ENCODE results near the gene PRKCZ.
A peak's percentile ranks its signal among the peaks of the same experiment; 100 is the strongest.

The PRKCZ gene

DNA sequence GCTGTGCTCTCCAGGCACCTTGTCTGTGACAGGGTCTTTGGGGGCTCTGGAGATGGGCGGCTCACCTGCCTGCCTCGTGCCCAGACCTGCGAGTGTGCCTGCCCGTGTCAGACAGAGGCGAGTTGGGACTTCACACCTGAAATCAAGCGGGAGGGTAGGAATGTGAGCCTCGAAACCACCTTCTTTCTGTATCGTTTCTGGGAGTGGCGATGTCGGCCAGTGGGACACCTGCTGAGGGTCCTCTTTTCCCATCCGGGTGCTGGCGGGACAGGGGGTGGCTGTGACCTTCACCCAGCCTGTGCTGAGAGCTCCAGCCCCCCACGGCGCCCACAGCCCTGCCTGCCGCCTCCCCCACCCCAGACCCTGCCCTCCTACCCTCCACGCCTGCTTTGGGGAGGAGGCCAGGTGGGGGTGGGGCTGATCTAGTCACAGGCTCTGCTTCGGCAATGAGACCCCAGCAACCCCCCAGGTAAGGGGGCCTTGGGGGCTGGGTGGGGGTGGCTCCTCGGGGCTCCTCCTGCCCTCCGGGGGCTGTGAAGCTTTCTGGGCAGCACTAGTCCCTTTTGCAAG is 160.0 kb downstream of the PRKCZ start:
- Mint-ChIP-seq H3K27me3 (ENCODE audit: low read depth) (no peaks in the 10 kb centered on the region), H3K27ac (peak overlapping the region; percentile 80 to 88 (median 84))
- TF ChIP-seq, protein P1, sequence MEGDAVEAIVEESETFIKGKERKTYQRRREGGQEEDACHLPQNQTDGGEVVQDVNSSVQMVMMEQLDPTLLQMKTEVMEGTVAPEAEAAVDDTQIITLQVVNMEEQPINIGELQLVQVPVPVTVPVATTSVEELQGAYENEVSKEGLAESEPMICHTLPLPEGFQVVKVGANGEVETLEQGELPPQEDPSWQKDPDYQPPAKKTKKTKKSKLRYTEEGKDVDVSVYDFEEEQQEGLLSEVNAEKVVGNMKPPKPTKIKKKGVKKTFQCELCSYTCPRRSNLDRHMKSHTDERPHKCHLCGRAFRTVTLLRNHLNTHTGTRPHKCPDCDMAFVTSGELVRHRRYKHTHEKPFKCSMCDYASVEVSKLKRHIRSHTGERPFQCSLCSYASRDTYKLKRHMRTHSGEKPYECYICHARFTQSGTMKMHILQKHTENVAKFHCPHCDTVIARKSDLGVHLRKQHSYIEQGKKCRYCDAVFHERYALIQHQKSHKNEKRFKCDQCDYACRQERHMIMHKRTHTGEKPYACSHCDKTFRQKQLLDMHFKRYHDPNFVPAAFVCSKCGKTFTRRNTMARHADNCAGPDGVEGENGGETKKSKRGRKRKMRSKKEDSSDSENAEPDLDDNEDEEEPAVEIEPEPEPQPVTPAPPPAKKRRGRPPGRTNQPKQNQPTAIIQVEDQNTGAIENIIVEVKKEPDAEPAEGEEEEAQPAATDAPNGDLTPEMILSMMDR (IDR thresholded peaks at IDR 0.05; ENCODE audit: unreplicated experiment in 3 of 3), result no peak

DNA sequence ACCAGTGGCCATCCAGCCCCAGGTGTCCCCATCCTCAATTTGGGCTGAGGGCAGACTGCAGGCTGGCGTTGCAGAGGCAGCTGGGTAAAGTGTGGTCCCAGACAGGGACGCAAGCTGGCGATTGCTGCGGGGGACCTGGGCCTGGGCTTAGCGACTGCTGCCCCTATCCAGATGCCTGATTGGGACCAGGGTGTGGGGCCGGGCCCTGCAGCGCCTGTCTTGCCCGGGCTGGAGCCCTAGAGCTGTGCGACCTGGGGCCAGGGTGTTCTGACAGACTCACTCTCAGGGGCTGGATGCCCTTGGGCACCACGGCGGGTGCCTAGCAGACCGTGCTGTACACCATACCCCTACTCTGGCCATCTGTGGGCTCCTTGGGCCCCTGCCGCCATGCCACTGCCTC is 160.6 kb downstream of the PRKCZ start:
- H3K9me3 Mint-ChIP-seq, result no peaks in the 10 kb centered on the region
- H3K4me1 Mint-ChIP-seq, result peaks cover 52% of the 10 kb centered on the region
- no peak overlapping the region for H3K27ac Mint-ChIP-seq
- TF ChIP-seq, protein P1 (IDR thresholded peaks at IDR 0.05; ENCODE audit: unreplicated experiment in 3 of 3), result no peak
- no peaks in the 10 kb centered on the region for H3K36me3 Mint-ChIP-seq (ENCODE audit: low read depth)
- no peak overlapping the region for H3K4me3 Mint-ChIP-seq
- no peaks in the 10 kb centered on the region for H3K27me3 Mint-ChIP-seq (ENCODE audit: low read depth)

More for the DNA sequence above, 160.0 kb downstream of the PRKCZ start:
- no peaks in the 10 kb centered on the region for H3K9me3 Mint-ChIP-seq
- H3K4me1 Mint-ChIP-seq, result peaks cover 52% of the 10 kb centered on the region
- H3K36me3 Mint-ChIP-seq (ENCODE audit: low read depth), result no peaks in the 10 kb centered on the region
- H3K4me3 Mint-ChIP-seq, result no peak overlapping the region

DNA sequence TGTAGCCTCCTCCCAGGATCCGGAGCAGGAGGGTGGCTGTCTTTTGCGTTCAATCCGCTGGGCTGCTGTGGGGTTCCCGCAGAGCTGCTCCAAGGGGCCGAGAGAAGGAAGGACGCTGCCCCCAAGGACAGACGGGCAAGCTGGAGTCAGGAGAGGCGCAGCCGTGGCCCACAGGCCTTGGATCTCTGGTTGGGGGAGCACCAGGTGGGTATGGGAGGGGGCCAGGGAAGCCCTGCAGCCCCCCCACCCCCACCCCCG is 162.0 kb downstream of the PRKCZ start:
- TF ChIP-seq, protein P1 (IDR thresholded peaks at IDR 0.05; ENCODE audit: unreplicated experiment in 3 of 3), result no peak
- Mint-ChIP-seq H3K27me3 (ENCODE audit: low read depth) (no peaks in the 10 kb centered on the region), H3K4me3 (peak overlapping the region; percentile 32 to 71 (median 57))

DNA sequence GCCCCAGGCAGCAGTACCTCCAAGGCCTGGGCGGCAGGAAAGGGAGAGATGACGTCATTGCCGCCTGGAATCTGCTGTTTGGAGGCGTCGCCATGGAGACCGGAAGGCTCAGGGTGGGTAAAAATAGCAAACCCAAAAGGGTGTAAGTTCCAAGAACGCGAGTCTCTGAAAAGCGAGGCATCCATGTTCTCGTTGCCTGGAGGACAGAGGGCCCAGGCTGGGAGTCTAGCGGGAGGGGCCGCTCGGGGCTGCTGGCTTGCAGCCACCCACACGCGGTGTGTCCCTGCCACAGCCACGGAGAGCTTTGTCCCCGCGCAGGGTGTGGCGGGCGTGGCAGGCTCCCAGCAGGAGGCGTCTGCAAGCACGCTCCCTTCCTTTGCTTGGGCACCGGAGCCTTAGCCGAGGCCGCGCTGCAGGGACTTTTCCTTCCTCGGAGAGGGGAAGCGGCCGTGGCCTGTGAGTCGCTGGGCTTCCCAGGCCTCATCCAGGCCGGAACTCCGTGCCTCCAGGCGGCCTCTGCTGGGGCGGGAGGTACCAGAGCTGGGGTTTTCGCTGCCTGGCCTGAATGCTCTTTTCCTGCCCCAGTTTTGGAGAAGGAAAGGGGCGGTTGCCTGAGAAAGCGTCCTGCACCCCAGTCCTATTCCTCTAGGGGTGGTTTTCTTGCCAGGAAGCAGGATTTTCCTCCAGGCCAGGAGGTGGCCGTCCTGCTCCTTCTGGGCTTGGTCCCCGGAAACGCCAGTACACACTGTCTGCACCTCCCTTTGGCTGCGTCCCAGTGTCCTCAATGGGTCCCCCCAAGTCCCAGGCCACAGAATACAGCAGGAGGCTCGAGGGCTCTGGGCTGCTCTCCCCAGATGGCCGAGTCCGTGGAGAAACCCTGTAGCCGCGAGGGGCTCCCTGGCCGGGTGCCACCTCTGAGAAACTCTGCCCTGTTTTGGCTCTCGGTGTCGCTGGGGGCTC is 162.6 kb downstream of the PRKCZ start:
- peaks cover 36% of the 10 kb centered on the region for H3K4me1 Mint-ChIP-seq
- no peaks in the 10 kb centered on the region for H3K9me3 Mint-ChIP-seq

More for the DNA sequence above, 162.0 kb downstream of the PRKCZ start:
- Mint-ChIP-seq H3K27ac (peak overlapping the region; percentile 94 to 97 (median 96)), H3K9me3 (no peaks in the 10 kb centered on the region), H3K4me1 (peaks cover 43% of the 10 kb centered on the region), H3K36me3 (ENCODE audit: low read depth) (no peaks in the 10 kb centered on the region)

DNA sequence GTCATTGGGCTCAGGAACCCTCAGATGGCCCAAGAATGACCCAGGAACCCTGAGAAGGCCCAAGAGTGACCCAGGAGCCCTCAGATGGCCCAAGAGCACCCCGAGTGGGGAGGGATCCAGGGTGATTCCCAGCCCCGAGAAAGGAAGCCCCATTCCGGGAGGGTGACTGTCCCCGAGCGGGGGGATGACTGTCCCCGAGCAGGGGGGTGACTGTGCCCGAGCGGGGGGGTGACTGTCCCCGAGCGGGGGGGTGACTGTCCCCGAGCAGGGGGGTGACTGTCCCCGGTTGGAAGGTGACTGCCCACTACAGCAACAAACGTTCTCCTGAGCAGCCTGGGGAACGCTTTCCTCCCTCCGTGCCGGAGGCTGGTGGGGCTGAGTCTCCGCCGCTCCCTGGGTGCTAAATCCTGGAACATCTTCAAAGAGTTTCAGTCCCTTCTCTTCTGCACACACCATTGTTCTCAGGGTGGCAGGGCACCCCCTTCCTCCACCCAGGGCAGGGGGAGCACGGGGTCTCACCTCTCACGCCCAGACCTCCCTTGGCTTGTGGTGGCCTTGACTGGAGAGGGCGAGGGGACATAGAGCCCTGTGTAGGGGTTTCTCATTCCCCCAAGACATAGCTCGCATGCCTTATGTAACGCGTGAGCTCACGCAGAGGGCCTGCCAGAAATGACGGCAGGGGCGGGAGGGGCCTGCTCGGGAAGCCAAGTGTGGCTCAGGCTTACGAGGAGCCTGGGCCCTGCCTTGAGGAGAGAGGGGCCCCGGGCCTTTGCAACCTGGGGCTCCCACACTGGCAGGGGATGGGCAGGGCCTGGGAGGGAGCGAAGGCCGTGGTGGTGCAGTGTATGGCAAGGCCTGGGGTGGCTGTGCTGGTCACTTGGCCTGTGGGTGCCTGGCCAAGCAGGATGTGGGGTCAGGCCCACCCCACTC is 163.6 kb downstream of the PRKCZ start:
- H3K27me3 Mint-ChIP-seq (ENCODE audit: low read depth), result no peaks in the 10 kb centered on the region
- peak overlapping the region; percentile 94 to 97 (median 96) for H3K27ac Mint-ChIP-seq
- no peaks in the 10 kb centered on the region for H3K36me3 Mint-ChIP-seq (ENCODE audit: low read depth)
- peaks cover 35% of the 10 kb centered on the region for H3K4me1 Mint-ChIP-seq
- H3K9me3 Mint-ChIP-seq, result no peaks in the 10 kb centered on the region
- TF ChIP-seq, protein P1 (IDR thresholded peaks at IDR 0.05; ENCODE audit: unreplicated experiment in 3 of 3), result no peak
- H3K4me3 Mint-ChIP-seq, result peak overlapping the region in 2 of 3 experiments; percentile 35 to 61

More for the DNA sequence above, 162.6 kb downstream of the PRKCZ start:
- H3K4me3 Mint-ChIP-seq, result peak overlapping the region; percentile 63 to 72 (median 71)
- TF ChIP-seq, protein P1 (IDR thresholded peaks at IDR 0.05; ENCODE audit: unreplicated experiment in 3 of 3), result peak in 1 of 3 experiments; percentile 48
- peak overlapping the region; percentile 94 to 97 (median 96) for H3K27ac Mint-ChIP-seq
- no peaks in the 10 kb centered on the region for H3K36me3 Mint-ChIP-seq (ENCODE audit: low read depth)
- H3K27me3 Mint-ChIP-seq (ENCODE audit: low read depth), result no peaks in the 10 kb centered on the region
